Femur (tissue), 1 donor: ENCODE measurements around the gene CLK3.
A peak's percentile ranks its signal among the peaks of the same experiment; 100 is the strongest.
"Not testable (repeated sequence)": the region's sequence is repeated elsewhere in the genome, so short reads cannot be mapped to it uniquely, and the experiment has no call there.

Experiments used
- DNase-seq: peaks from one replicate; pipeline ENCODE4 v3.0.0-alpha.2; 2017

CLK3 gene

GRCh38 chr15:74615508-74616365, at the start of gene CLK3:
CLK3 (plus strand) TSS chr15:74615836; CDS start chr15:74619197, 3,361 bp downstream.
- DNase-seq: peak; percentile 98

GRCh38 chr15:74568594-74568993, 47.0 kb upstream of the CLK3 start:
- DNase-seq: no peak

- no peak for DNase-seq
Observed at GRCh38 chr15:74569731-74570070, 45.9 kb upstream of the CLK3 start.

- no peak for DNase-seq
Observed at GRCh38 chr15:74571191-74571590, 44.4 kb upstream of the CLK3 start.

GRCh38 chr15:74573987-74574386, 41.6 kb upstream of the CLK3 start:
- DNase-seq: no peak

GRCh38 chr15:74578496-74578994, 37.1 kb upstream of the CLK3 start:
- no peak for DNase-seq

- DNase-seq: no peak
Observed at GRCh38 chr15:74579001-74579400, 36.6 kb upstream of the CLK3 start.

GRCh38 chr15:74580538-74581350, 34.9 kb upstream of the CLK3 start:
- no peak for DNase-seq

GRCh38 chr15:74584204-74584603, 31.4 kb upstream of the CLK3 start:
- DNase-seq: no peak

GRCh38 chr15:74584779-74585178, 30.9 kb upstream of the CLK3 start:
- no peak for DNase-seq

- DNase-seq: no peak
Observed at GRCh38 chr15:74585191-74585590, 30.4 kb upstream of the CLK3 start.

GRCh38 chr15:74585857-74586256, 29.8 kb upstream of the CLK3 start:
- no peak for DNase-seq

GRCh38 chr15:74589826-74590225, 25.8 kb upstream of the CLK3 start:
- no peak for DNase-seq

- no peak for DNase-seq
Observed at GRCh38 chr15:74592222-74592621, 23.4 kb upstream of the CLK3 start.

- no peak for DNase-seq
Observed at GRCh38 chr15:74593122-74593521, 22.5 kb upstream of the CLK3 start.

GRCh38 chr15:74594455-74594854, 21.2 kb upstream of the CLK3 start:
- no peak for DNase-seq

- no peak for DNase-seq
Observed at GRCh38 chr15:74595271-74595670, 20.4 kb upstream of the CLK3 start.

- DNase-seq: not testable (repeated sequence)
Observed at GRCh38 chr15:74596736-74597135, 18.9 kb upstream of the CLK3 start.

GRCh38 chr15:74597146-74597705, 18.4 kb upstream of the CLK3 start:
- not testable (repeated sequence) for DNase-seq

GRCh38 chr15:74598126-74598842, 17.4 kb upstream of the CLK3 start:
- peak; percentile 96 for DNase-seq

GRCh38 chr15:74599156-74599555, 16.5 kb upstream of the CLK3 start:
- no peak for DNase-seq

- DNase-seq: no peak
Observed at GRCh38 chr15:74603026-74603788, 12.4 kb upstream of the CLK3 start.
